ENCODE data around the gene TSHR. TPM values are rescaled to one million over a fixed set of nuclear protein-coding genes. Genes with fewer than 3 reads are reported as not detected.
"Not testable (repeated sequence)": the region's sequence is repeated elsewhere in the genome, so short reads cannot be mapped to it uniquely, and the experiment has no call there.

Gene TSHR
- total and polyA plus RNA-seq, 7 donors = 0.47 to 0.60 TPM; not detected in 5

DNA sequence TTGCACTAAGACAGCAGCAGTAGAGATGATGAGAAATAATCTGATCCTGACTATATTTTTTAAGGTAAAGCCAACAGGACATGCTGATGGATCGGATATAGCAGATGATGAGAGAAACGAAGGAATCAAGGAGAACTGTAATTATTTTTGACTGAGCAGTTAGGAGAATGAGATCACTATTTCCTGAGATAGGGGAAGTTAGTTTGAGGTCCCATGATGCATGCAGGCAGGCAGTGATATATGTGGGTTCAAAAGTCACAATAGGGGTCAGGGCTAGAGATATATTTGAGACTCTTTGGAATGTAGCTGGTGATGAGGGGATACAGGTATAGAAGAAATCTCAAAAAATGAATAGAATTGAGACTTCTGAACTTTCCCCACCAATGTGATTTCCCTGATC is 157.8 kb downstream of the TSHR start:
- 77 to 83% methylated on average over 2 of the region's 2 CpGs for WGBS, 2 donors
- no peak overlapping the region for H3K4me3 ChIP-seq
- H3K27ac ChIP-seq = no peak overlapping the region
- H3K4me1 ChIP-seq = no peaks in the 10 kb centered on the region
- no peak for TF ChIP-seq POLR2A (IDR thresholded peaks at IDR 0.05)
- TF ChIP-seq EP300 (IDR thresholded peaks at IDR 0.05) = no peak
- TF ChIP-seq POLR2AphosphoS5 (IDR thresholded peaks at IDR 0.05) = no peak
- TF ChIP-seq, protein P1, sequence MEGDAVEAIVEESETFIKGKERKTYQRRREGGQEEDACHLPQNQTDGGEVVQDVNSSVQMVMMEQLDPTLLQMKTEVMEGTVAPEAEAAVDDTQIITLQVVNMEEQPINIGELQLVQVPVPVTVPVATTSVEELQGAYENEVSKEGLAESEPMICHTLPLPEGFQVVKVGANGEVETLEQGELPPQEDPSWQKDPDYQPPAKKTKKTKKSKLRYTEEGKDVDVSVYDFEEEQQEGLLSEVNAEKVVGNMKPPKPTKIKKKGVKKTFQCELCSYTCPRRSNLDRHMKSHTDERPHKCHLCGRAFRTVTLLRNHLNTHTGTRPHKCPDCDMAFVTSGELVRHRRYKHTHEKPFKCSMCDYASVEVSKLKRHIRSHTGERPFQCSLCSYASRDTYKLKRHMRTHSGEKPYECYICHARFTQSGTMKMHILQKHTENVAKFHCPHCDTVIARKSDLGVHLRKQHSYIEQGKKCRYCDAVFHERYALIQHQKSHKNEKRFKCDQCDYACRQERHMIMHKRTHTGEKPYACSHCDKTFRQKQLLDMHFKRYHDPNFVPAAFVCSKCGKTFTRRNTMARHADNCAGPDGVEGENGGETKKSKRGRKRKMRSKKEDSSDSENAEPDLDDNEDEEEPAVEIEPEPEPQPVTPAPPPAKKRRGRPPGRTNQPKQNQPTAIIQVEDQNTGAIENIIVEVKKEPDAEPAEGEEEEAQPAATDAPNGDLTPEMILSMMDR (IDR thresholded peaks at IDR 0.05) = no peak
- no peaks in the 10 kb centered on the region for H3K36me3 ChIP-seq
- no peaks in the 10 kb centered on the region for H3K27me3 ChIP-seq
- DNase-seq = no peak
- intact Hi-C loops (cut with DNase I) = no loop called here
- H3K9me3 ChIP-seq = no peaks in the 10 kb centered on the region

DNA sequence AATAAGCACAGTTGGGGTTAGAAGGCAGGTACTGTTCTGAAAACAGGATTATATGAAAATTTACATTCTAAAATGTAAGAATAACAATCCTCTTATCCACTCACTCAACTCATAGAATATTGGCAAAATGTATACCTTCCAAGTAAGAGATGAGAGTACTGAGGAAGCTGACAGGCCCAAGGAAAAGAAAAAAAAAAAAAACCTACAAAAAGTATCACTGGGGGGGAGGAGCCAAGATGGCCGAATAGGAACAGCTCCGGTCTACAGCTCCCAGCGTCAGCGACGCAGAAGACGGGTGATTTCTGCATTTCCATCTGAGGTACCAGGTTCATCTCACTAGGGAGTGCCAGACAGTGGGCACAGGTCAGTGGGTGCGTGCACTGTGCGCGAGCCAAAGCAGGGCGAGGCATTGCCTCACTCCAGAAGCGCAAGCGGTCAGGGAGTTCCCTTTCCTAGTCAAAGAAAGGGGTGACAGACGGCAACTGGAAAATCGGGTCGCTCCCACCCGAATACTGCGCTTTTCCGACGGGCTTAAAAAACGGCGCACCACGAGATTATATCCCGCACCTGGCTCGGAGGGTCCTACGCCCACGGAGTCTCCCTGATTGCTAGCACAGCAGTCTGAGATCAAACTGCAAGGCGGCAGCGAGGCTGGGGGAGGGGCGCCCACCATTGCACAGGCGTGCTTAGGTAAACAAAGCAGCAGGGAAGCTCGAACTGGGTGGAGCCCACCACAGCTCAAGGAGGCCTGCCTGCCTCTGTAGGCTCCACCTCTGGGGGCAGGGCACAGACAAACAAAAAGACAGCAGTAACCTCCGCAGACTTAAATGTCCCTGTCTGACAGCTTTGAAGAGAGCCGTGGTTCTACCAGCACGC is 158.8 kb downstream of the TSHR start:
- H3K27me3 ChIP-seq; DNase-seq; H3K36me3 ChIP-seq; H3K9me3 ChIP-seq; H3K27ac ChIP-seq; H3K4me3 ChIP-seq; intact Hi-C loops (cut with DNase I); H3K4me1 ChIP-seq: not testable (repeated sequence)
- 71 to 86% methylated on average over 34 of the region's 34 CpGs for WGBS, 2 donors

DNA sequence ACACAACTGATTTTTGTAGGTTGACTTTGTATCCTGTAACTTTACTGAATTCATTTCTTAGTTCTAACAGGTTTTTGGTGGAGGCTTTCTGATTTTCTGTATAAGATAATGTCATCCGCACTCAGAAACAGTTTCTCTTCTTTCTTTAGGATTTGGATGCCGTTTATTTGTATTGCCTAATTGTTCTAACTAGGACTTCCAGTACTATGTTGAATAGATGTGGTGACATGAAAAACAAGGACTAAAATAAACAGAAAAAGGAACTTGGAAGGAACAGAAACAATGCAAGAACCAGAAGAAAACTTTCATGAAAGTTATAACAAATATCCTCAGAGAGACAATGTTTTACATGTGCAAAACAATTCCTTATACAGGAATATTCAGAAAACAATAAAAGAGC is 165.1 kb downstream of the TSHR start:
- 62 to 72% methylated on average over 2 of the region's 2 CpGs for WGBS, 2 donors
- Histone ChIP-seq H3K4me1 (no peaks in the 10 kb centered on the region), H3K36me3 (no peaks in the 10 kb centered on the region), H3K27me3 (no peaks in the 10 kb centered on the region), H3K27ac (peak overlapping the region in 1 of 4 donors; percentile 32), H3K4me3 (no peak overlapping the region), H3K9me3 (no peaks in the 10 kb centered on the region)
- no peak for DNase-seq
- TF ChIP-seq EP300 (IDR thresholded peaks at IDR 0.05) (no peak), POLR2AphosphoS5 (IDR thresholded peaks at IDR 0.05) (no peak), POLR2A (IDR thresholded peaks at IDR 0.05) (no peak)
- TF ChIP-seq, protein P1 (IDR thresholded peaks at IDR 0.05) = no peak
- intact Hi-C loops (cut with DNase I) = no loop called here

DNA sequence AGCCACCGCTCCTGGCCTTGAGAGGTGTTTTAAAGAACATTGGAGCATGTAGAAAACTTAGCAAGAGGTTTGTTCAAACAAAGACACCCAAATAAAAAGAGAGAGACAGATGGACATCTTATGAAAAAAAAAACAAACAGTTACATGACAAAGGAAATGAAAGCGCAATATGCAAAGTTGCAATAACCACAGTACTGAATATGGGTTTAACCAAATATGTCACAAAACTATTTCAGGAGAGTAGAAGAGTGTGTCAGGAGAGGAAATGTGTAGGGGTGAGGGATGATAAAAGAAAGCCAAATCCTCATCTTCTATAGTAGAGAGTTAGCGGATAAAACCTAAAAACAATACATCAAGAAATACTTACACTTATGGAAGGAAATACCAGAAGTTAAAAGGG is 166.9 kb downstream of the TSHR start:
- Histone ChIP-seq H3K27ac (no peak overlapping the region), H3K27me3 (no peaks in the 10 kb centered on the region), H3K36me3 (no peaks in the 10 kb centered on the region), H3K9me3 (no peaks in the 10 kb centered on the region), H3K4me3 (no peak overlapping the region), H3K4me1 (no peaks in the 10 kb centered on the region)
- WGBS, 2 donors = 67 to 90% methylated on average over 3 of the region's 3 CpGs
- intact Hi-C loops (cut with DNase I) = no loop called here
- TF ChIP-seq, protein P1 (IDR thresholded peaks at IDR 0.05) = no peak
- no peak for TF ChIP-seq EP300 (IDR thresholded peaks at IDR 0.05)
- no peak for DNase-seq

DNA sequence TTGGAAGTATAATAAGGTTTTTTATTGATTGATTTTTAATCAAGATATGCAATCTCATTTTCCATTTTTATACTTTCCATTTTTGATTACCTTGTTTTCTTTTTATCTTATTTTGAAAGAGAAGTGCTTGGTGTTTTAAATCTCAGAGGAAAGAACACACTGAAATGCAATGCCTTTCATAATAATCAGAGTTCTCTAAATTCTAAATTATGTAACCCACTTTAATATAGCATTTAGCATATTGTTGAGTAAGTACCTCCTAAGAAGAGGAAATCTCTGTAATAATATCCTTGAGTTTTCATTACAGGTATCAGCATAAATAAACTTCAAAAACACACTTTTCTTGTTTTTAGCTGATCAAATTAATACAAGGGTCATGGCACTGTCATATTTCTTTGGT is 168.4 kb downstream of the TSHR start:
- Histone ChIP-seq H3K36me3 (no peaks in the 10 kb centered on the region), H3K4me1 (no peaks in the 10 kb centered on the region), H3K27me3 (no peaks in the 10 kb centered on the region), H3K9me3 (no peaks in the 10 kb centered on the region), H3K4me3 (no peak overlapping the region), H3K27ac (no peak overlapping the region)
- intact Hi-C loops (cut with DNase I) = no loop called here
- TF ChIP-seq, protein P1 (IDR thresholded peaks at IDR 0.05) = no peak
- TF ChIP-seq EP300 (IDR thresholded peaks at IDR 0.05) (no peak), POLR2A (IDR thresholded peaks at IDR 0.05) (no peak), POLR2AphosphoS5 (IDR thresholded peaks at IDR 0.05) (no peak)
- DNase-seq = no peak

All from sigmoid colon (tissue), 7 donors.